ENCODE measurements around the gene CHST11.
"Not testable (repeated sequence)": the region's sequence is repeated elsewhere in the genome, so short reads cannot be mapped to it uniquely, and the experiment has no call there.

CHST11 gene

DNA sequence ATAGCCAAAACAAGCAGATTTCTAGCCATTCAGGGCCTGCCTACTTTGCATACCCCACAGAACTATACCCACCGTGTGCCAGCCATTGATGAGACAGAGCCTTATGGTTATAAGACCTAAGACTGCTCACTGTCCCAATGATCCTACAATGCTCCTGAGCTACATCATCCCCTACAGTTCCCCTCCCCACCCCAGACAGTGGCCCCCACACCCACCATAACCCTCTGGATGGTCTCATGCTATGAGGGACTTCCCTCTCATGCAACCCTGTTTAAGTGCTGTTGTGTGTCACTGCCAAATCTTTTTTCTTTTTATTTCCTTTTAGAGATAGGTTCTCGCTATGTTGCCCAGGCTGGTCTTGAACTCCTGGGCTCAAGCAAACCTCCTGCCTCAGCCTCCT, 75.9 kb downstream of the CHST11 start:
- DNase-seq: no peak

DNA sequence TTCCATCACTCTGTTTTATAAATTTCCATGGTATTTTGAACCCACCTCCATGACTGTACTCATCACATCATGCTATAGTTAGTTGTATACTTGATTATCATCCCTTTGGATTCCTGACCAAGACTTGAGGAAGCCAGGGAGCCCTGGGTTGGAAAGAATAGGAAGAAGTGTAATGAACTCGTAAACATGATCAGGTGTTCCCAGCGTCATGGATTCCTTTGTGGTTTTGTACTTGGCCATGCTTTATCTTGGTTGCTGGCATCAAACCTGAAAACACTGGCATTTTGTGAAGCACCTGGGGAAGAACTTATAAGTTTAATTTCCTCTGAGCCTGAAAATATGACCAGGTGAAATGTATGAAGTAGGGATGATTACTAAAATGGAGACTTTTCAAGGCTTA, 76.4 kb downstream of the CHST11 start:
- no peak for DNase-seq

DNA sequence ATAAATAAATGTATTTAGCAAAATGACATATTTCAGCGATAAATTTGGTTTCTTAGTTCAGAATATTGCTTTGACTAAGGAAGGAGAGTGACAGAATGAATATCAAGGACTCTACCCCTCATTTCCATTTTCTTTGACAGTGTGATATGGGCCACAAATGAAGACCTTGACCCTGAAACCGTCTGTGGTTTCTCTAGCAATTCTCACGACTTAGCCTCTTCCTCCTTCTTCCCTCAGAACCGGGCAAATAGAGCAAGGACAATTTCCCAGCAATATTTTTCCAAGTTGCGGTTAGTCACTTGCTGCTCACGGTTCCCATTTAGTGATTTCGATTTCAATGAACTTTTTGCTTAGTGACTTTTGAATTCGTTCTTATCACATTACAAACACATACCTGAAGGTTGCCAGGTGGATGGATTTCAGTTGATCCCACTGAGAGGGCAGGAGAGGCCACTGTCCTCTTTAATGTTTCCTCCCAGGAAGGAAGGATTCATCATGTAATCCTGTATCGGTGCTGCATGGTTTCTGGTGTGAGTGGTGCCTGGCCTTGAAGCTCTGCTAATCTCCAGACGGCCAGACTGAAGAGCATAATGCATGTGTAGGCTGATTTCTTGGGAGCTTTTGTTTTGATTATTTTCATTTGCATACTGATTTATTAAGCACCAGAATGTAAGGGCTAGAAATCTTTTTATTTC, 77.6 kb downstream of the CHST11 start:
- no peak for DNase-seq

DNA sequence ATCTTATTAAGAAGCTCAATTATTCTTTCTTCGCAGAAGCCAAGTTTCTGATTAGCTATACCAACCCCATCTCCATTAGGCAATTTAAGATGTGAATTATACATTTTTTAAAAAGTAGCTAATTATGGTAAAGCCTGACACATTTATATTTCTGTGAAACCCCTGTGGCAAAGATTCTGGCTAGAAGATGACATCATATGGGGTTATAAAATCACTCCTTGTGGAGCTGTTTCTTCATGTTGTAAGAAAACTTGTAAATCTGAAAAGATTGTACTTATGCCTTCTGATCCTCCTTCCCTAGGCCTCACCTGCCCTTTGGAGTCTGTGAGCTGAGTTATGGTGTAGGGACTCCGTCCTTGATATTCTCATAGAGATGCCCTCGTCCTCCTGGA, 78.1 kb downstream of the CHST11 start:
- no peak for DNase-seq

DNA sequence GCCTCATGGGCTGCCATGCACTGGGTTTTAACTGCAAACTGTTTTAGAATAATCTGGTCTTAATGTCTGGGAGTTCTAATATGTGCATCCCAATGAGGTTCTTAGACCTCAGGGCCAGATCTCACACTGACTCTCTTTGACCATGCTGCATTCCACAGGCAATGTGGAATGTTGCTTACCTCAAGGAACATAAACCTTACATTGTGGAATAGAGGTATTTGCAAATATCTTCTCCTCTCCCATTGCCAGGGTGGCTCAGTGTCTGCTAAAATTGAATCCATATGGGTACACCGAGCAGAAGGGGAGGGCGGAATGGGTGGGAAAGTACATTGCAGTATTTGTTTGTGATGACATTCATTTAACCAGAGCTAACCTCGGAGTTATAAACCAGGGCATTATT, 78.6 kb downstream of the CHST11 start:
- no peak for DNase-seq

DNA sequence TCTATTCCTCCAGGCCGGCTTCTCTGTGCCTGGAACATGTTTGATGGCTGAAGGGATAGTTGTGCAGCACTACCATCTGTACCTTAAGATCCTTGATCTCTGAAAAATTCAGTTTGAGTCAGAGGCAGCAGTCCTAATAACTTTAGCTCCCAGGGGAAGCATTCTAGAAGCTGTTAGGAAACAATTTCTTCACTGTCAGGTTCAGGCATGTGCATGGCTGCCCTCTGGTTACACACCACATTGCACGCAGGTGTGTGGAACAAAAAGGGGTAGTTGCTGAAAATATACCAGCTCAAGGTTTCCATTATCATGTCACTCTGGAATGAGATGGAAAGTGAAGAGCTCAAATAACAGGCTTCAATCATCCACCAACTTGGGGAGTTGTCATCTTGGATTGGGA, 80.1 kb downstream of the CHST11 start:
- DNase-seq: no peak

DNA sequence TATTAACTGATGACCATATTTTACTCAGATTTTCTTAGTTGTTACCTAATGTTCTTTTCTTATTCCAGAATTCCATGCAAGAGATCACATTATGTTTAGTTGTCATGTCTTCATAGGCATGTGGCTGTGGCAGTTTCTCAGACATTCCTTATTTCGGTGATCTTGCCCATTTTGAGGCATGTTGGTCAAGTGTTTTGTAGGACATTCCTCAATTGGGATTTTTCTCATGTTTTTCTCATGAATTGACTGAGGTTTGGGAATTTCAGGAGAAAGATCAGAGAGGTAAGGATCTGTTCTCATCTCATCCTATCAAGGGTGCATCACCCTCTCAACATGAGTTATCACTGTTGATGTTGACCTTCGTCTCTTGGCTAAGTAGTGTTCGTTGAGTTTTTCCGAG, 81.3 kb downstream of the CHST11 start:
- DNase-seq: no peak

DNA sequence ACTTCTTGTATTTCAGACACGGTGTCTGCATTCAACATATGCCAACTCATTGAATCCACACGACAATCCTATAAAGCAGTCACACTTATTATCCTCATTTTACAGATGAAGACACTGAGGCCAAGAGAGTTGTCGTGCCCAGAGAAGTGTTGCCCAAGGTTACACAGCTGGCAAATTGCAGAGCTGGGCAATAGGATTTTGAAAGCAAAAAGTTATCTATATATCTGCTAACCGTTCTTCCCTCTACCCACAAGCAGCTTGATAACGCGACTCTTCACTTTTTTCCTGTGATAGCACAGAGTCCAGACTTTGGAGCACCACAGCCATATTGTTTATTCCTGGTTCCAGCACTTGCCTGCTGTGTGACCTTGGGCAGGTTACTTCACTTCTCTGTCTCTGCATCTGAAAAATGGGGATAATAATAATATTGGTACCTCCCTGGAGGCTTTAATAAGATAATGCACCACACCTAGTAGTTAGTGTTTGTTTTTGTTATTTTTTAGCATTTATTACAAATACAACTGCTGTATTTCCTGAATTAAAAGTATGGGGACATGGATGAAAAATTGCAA, 82.2 kb downstream of the CHST11 start:
- no peak for DNase-seq

DNA sequence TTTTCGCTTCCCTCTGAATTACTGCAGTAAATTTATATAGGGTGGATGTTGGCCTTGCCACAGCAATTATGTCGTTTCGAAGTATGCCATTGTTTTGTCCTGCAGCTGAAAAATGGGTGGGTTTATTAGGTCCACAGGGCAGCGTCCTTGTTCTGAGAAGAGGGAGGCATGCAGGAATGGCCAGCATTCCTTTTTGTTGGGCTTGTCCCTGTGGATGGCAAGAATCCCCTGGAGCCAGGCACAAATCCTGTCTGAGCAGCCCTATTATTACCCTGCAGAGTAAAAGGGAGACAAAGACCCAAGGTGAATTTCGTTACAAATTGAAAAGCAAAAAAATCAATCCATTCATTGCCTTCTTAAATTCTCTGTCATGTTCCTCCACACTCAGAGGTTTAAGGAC, 88.1 kb downstream of the CHST11 start:
- DNase-seq: no peak

DNA sequence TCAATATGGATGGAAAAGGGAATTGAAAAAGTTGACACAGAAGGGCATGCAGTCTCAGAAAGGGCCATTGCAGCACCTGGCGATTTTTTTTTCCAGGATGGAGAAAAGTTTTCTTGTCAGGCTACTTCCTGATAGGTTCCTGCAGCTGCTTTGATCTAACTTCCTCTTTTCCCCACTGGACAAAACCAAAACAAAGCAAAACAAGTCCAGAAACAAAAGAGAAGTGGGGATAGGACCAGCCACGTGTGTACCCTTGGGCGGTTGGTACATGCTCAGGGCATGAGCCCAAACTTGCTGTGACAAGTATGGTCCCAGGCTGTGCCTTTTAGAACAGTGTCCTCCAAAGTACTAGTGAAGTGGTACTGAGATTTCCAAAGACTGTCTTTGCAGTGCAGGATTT, 89.8 kb downstream of the CHST11 start:
- no peak for DNase-seq

DNA sequence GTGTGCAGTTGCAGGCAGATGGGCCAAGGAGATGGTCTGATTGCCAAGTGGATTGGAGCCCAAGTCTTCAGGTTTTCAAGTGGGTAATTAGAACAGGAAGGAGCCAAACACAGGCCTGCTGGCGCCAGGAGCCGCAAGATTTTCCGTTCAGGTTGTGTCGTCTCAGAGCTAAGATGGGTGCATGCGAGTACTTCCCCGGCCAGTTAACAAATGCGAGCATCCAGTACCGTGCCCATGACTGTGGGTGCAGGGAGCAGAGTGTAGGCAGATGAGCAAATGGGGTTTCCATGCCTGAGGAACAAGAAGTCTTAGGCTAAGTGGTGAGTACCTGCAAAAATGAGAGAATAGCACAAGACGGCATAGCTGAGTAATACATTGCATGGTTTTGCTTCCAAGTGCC, 90.5 kb downstream of the CHST11 start:
- DNase-seq: no peak

DNA sequence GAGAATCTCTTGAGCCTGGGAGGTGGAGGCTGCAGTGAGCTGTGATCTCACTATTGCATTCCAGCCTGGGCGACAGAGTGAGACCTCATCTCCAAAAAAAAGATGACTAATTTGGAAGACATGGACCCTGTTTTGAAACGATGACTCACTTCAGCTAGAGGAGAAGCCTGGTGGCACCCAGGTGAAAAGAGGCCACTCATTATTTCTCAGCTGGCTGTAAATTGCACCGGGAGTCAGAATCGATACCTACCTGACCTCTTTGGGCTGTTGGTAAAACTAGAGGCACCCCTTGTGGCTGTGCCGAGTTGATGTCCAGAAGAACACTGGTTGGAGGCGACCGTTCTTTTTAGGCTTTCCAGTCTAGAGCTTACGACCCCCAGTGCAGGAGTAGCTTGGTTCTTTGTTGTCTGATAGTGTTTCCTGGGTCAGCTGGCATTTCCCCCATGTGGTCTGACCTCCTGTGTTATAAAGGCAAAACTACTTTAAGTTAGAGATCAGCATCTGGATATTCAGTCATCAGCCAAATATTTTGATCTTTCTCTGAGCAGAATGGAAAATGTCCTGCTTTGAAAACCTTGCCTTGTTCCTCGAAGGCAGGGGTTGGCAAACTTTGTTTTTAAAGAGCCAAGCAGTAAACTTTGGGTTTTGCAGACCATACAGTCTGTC, 93.2 kb downstream of the CHST11 start:
- no peak for DNase-seq

DNA sequence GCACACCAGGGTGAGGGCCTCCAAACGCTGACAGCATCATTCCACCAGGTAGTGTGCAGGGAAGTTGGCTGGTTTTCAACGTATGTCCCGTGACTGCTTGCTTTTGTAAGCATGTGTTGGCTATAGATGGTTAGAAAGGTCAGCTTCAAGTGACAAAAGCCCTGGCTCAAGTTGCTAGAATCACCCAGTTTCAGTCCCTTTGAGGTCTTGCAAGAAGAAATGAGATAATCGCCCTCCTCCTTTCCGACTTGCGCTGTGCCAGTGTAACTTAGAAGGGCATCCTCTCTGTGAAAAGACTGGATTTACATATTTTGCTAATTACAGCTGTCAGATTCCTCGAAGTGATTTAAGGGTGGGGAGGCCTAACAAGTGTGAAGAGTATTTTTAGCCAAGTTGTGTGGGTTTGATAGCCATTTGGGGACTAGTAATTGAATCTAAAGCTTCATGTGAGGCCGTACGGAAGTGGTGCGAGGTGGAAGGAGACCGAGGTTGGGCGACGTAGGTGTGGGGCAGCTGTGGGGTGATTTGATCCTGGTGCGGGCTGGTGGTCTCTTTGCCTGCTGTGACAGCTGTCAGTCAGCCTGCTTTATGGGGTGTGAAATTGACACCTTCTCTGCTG, 94.7 kb downstream of the CHST11 start:
- no peak for DNase-seq

DNA sequence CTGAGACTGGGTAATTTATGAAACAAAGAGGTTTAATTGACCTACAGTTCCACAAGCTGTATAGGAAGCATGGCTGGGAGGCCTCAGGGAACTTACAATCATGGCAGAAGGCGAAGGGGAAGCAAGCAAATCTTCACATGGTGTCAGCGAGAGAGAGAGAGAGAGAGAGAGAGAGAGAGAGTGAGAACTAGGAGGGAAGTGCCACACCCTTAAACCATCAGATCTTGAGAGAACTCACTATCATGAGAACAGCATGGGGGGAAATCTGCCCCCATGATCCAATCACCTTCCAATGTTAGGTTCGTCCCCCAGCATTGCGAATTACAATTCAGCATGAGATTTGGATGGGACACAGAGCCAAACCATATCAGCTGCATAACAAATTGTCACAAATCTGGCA, 96.7 kb downstream of the CHST11 start:
- DNase-seq: no peak

DNA sequence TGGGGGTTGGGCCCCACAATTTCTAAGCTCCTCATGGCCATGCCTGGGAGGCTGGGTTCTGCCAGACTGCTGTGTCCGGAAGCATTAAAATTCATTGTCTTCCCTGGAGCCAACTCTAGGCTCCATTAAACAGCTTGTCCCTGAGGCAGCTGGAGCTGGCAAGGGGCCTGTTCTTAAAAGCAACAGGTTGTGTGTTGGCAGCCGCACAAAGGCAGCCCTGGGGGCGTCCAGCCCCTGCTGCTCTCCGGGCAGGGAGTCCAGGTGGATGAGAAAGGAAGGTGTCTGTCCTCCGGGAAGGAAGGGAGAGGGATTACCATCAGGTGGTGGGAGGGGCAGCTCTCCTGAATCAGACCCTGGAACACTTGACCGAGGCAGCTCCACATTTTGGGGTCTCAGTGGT, 98.9 kb downstream of the CHST11 start:
- DNase-seq: no peak

DNA sequence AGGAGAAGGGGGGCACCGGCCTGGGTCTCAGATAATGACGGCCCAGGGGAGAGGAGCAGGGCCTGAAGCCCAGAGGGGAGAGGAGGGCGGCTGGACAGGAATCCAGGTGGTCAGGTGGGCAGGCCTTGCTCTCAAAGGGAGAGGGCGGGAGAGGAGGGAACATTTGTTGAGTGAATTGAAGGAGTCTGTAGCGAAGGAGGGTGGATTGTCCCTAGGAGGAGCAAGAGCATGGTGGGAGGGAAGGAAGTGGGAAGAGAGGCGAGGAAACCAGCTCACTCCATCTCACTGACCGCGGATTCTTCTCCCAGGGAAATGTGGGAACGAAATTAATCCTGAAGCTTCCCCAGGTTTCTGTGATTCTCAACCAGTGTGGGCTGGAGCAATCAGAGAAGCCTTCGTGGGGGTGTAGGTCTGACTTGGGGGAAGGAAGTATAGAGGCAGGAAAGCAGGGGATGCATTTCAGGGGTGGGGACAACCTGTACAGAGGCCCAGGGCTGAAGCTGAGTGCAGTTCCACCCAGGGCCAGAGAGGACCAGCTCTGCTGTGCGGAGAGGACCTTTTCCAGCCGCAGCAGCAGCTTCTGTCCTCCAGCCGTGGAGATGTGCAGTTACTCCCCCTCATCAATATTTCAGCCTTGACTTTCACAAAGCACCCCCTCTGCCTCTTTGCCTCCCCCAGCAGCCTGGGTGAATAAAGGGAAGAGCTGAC, 100.9 kb downstream of the CHST11 start:
- no peak for DNase-seq

DNA sequence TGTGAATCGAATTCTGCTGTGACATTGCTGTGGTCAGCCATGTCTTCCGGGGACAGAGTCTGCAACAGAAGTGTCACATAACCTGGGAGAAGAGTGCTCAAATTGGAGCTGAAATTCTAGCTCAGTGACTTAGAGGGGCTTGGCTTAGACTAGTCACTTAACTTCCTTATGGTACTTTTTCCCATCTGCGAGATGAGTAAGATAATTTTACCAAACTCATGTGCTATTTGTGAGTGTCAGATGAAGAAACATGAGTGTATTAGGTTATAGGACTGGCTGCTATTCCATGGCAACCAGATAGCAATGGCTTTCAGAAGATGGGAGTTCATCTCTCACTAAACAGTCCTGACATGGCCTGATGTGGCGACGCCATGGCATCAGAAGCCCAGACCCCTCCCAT, 104.1 kb downstream of the CHST11 start:
- no peak for DNase-seq

DNA sequence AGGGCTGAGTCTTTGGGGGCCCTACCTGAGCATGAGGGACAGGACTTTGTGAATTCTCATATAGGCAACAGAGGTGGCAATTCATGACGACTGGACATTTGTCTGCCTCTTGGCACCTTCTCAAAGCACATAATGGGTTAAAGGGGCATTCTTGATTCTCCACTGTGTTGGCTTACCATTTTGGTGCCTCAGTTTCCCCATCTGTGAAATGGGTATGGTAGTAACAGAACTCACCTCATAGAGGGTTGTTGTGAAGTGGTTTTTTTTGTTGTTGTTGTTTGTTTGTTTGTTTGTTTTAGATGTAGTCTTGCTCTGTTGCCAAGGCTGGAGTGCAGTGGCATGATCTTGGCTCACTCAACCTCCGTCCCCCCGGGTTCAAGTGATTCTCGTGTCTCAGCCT, 106.0 kb downstream of the CHST11 start:
- DNase-seq: no peak

DNA sequence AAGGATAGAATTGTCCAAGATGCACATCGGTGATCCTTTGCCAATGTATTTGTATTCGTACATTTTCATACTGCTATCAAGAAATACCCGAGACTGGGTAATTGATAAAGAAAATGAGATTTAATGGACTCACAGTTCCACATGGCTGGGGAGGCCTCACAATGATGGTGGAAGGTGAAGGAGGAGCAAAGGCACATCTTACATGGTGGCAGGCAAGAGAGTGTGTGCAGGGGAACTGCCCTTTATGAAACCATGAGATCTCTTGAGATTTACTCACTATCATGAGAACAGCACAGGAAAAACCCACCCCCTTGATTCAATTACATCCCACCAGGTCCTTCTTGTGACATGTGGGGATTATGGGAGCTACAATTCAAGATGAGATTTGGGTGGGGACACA, 107.9 kb downstream of the CHST11 start:
- not testable (repeated sequence) for DNase-seq

DNA sequence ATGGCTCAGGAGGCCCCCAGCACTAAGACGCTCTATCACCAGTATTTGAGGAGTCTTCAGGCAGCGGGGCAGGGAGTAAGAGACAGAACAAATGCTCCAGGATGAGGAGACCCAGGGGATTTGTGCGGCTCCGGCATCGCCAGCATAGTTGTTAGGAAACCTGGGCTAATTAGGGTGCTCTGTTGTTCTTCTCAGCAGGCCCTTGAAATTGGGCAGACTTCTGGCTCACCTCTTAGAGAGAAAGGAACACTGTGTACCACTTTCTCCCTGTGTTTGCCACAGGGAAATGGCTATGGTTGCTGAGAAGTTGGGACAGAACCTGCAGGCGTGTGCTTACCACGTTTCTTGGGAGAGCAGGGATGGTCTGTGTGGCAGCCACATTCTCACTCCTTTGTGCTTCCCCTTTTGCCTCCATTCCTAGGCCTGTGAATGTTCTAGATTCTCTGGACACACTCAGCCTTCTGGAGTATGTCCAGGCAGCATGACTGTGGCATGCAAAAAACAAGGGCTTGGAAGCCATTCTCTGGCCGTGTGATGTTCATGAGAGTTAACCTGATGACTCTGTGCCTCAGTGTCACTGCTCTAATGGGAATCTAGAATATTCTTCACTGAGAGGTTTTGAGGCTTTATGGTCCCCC, 109.0 kb downstream of the CHST11 start:
- no peak for DNase-seq

DNA sequence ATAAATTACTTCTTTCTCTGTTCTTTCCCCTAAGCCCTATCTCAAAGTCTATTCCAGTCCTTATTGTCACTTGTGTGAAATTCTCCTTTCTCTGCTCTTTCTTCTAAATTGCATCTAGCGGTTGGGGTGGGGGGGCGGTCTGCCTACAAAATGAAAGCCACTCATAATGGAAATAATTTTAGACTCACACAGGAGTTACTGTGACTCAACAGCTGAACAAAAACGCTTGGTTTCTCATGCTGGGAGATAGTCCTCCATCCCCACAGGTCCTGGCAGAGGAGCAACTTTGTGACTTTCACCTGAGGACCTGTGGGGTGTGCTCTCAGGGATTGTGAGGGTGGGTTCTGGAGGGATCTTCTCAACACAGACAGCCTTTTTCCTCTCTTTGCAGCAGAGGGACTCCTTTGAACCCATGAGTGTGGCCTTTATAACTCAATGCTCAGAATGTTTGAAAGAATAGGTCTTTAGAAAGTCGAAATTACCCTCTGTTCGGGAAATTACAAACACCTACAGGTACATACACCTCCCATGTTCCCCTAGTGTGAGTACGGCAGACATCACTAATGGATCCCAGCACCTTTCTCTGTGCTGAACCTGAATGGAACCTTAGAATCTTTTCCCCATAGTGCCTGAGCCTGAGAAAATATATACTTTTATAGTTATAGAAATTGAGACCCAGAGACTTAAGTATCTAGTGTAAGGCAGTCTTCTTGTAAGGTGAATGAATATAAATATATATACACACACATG, 109.7 kb downstream of the CHST11 start:
- DNase-seq: no peak

DNA sequence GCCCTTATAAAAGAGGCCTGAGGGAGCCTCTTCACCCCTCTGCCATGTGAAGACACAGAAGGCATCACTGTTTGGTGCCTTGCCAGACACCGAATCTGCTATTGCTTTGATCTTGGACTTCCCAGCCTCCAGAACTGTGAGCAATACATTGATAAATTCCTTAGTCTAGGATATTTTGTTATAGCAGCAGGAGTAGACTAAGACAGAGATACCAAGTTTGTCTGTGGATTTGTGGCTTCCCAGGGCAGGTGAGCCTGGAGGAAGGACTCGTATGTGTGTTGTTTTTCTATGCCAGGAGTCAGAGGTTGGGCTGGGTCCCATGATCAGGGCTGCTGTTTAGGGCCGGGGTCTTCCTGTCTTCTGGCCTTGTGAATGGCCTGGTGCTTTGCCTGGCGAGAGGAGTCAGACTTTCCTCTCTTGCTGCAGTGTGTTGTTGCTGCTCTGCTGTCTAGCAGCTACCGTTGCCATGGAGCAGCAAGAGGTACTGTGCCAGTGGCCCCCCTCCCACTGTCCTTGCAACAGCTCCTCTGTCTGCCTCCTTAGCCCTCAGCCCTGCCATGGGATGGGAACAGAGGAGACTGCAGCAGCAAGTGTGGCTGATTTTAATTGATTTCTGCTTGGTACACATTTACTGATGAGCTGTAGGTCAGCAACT, 111.2 kb downstream of the CHST11 start:
- no peak for DNase-seq
